GM10248 (cell line): ENCODE measurements around the gene PADI2.

Experiments
- CTCF ChIA-PET: fragments of 300-600 bp; sonication (Branson Sonifier 250); formaldehyde crosslinking; extraction: SDS; loops from one replicate; lab custom pipeline; 2021; ENCODE audit warnings: antibody characterized with exemption; lab: Yijun Ruan, JAX
- POLR2A ChIA-PET: fragments of 350-650 bp; sonication (Branson Sonifier 250); formaldehyde crosslinking; extraction: SDS; loops from one replicate; lab custom pipeline; 2020; ENCODE audit warnings: antibody characterized with exemption; lab: Yijun Ruan, JAX
- DNase-seq: peaks from one replicate; pipeline ENCODE4 v3.0.0; 2012; ENCODE audit errors: extremely low spot score
- TF ChIP-seq, protein P1 (sequence below): IDR thresholded peaks from 2 replicates; pipeline ENCODE4 v1.5.1; 2012; ENCODE audit warnings: mild to moderate bottlenecking, low read depth; ENCODE audit errors: extremely low read depth, missing control alignments, control extremely low read depth

The PADI2 gene

GRCh38 chr1:17141441-17142197, 22.4 kb upstream of the PADI2 start:
- TF ChIP-seq, protein P1, sequence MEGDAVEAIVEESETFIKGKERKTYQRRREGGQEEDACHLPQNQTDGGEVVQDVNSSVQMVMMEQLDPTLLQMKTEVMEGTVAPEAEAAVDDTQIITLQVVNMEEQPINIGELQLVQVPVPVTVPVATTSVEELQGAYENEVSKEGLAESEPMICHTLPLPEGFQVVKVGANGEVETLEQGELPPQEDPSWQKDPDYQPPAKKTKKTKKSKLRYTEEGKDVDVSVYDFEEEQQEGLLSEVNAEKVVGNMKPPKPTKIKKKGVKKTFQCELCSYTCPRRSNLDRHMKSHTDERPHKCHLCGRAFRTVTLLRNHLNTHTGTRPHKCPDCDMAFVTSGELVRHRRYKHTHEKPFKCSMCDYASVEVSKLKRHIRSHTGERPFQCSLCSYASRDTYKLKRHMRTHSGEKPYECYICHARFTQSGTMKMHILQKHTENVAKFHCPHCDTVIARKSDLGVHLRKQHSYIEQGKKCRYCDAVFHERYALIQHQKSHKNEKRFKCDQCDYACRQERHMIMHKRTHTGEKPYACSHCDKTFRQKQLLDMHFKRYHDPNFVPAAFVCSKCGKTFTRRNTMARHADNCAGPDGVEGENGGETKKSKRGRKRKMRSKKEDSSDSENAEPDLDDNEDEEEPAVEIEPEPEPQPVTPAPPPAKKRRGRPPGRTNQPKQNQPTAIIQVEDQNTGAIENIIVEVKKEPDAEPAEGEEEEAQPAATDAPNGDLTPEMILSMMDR: no peak
- POLR2A ChIA-PET: interaction anchor here (0.5 kb wide), 1 partner anchor 1982 kb away, joined by 6 read pairs; no protein-coding TSS in a partner anchor
- CTCF ChIA-PET: interaction anchor here (1.5 kb wide), 1 partner anchor 10 kb away, joined by 3 read pairs; no protein-coding TSS in a partner anchor
- DNase-seq: no peak

- TF ChIP-seq, protein P1: no peak
- ChIA-PET POLR2A (no interaction called here), CTCF (interaction anchor here (1.5 to 6.2 kb wide), 2 partner anchors 8 to 15 kb away, joined by 3 to 36 read pairs; no protein-coding TSS in a partner anchor)
- DNase-seq: no peak
Observed at GRCh38 chr1:17140279-17140678, 21.0 kb upstream of the PADI2 start.

DNA sequence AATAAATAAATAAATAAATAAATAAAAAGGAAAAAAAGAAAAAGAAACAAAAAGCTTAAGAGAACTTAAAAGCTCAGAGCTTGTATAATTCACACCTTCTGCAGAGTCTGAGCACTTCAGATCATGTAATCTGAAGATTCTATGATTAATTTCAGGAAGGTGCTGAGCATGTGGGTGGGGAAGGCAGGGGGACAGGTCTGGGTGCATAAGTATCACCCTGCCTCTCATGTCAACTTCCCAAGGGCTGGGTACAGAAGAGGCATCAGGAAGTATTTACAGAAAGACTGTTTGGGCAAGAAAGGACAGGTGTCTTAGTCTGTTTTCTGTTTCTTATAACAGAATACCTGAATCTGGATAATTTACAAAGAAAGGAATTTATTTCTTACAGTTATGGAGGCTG, 20.4 kb upstream of the PADI2 start:
- TF ChIP-seq, protein P1: no peak
- POLR2A ChIA-PET: no interaction called here
- CTCF ChIA-PET: interaction anchor here (6.2 kb wide), 1 partner anchor 14 kb away, joined by 36 read pairs; no protein-coding TSS in a partner anchor
- no peak for DNase-seq

- POLR2A ChIA-PET: no interaction called here
- TF ChIP-seq, protein P1: no peak
- CTCF ChIA-PET: interaction anchor here (0.7 to 6.2 kb wide), 3 partner anchors 8 to 12 kb away, joined by 3 to 36 read pairs (median 5); no protein-coding TSS in a partner anchor
- no peak for DNase-seq
Observed at GRCh38 chr1:17137441-17137840, 18.2 kb upstream of the PADI2 start.

- TF ChIP-seq, protein P1: no peak
- POLR2A ChIA-PET: no interaction called here
- no peak for DNase-seq
- CTCF ChIA-PET: interaction anchor here (0.7 to 6.2 kb wide), 4 partner anchors 8 to 96 kb away, joined by 3 to 36 read pairs (median 4); no protein-coding TSS in a partner anchor
Observed at GRCh38 chr1:17136936-17137335, 17.7 kb upstream of the PADI2 start.

- DNase-seq: no peak
- ChIA-PET CTCF (interaction anchor here (1.7 to 6.2 kb wide), 2 partner anchors 11 to 97 kb away, joined by 4 to 36 read pairs; no protein-coding TSS in a partner anchor), POLR2A (no interaction called here)
- TF ChIP-seq, protein P1: no peak
Observed at GRCh38 chr1:17136145-17136544, 16.9 kb upstream of the PADI2 start.
